ENCODE data around the gene KCNQ4. TPM values are rescaled to one million over a fixed set of nuclear protein-coding genes. Genes with fewer than 3 reads are reported as not detected.

Gene KCNQ4
- total and polyA plus RNA-seq, 2 of the 8 experiments (the other 6 are each of a cell fraction or from before 2014, with no cell fraction given), result 2.2 to 3.9 TPM

DNA sequence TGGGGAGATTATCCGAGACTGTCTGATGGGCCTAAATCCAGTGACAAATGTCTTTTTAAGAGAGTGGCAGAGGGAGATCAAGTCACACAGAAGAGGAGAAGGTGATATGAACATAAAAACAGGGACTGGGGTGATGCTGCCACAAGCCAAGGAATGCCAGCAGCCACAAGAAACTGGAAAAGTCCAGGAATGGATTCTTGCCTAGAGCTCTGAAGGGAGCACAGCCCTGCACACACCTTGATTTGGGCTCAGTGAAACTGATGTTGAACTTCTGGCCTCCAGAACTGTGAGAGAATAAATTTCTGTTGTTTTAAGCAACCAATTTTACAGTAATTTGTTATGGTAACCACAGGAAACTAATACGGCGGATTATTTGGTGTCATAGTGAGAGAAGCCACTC is 59.1 kb downstream of the KCNQ4 start:
- no peak overlapping the region for H2BK15ac ChIP-seq (ENCODE audit: low read length)
- no peak overlapping the region for H2BK120ac ChIP-seq (replicated peaks; ENCODE audit: low read depth, low read length)
- no peak overlapping the region for H2AFZ ChIP-seq (ENCODE audit: low read length)
- H3K27me3 ChIP-seq (replicated peaks in 1 of 4; ENCODE audit: control insufficient read depth in 3 of 4, extremely low read depth in 1 of 4, insufficient read depth in 3 of 4, low read length in 3 of 4), result no peaks in the 10 kb centered on the region; a peak in 1 of 7 replicates
- 88% methylated on average over 3 of the region's 3 CpGs; no CpG with 5 or more reads in 1 of the 2 experiments for WGBS, 2 experiments (ENCODE audit: extremely low coverage in 1 of 2, insufficient coverage in 1 of 2, insufficient read length in 1 of 2, insufficient replicate concordance in 2 of 2, low coverage in 1 of 2, low lambda C conversion rate in 2 of 2, missing lambda C conversion rate in 1 of 2)
- no peak overlapping the region for H2BK12ac ChIP-seq (ENCODE audit: low read depth, low read length)
- H4K20me1 ChIP-seq (replicated peaks in 1 of 2; ENCODE audit: control insufficient read depth in 1 of 2, insufficient read depth in 2 of 2, low read length in 2 of 2), result no peaks in the 10 kb centered on the region
- no peak overlapping the region for H3K4me2 ChIP-seq (ENCODE audit: insufficient read depth in 1 of 2, low read depth in 2 of 2, low read length in 2 of 2)
- no peak overlapping the region for H3K18ac ChIP-seq (ENCODE audit: extremely low read depth, low read length)
- no peak overlapping the region for H3K14ac ChIP-seq (ENCODE audit: insufficient read length)
- no peak overlapping the region for H3K9ac ChIP-seq (replicated peaks in 1 of 4; ENCODE audit: extremely low read depth in 1 of 4, low read depth in 3 of 4, low read length in 3 of 4)
- H3K56ac ChIP-seq (replicated peaks; ENCODE audit: insufficient read length, low read depth, low read length), result no peak overlapping the region
- H3K4me3 ChIP-seq (ENCODE audit: extremely low read depth in 1 of 4, insufficient read depth in 2 of 4, low read depth in 3 of 4, low read length in 4 of 4), result no peak overlapping the region
- H4K5ac ChIP-seq (ENCODE audit: insufficient read length, low read depth, low read length), result no peak overlapping the region
- peaks cover 0 to 5% (median 0%) of the 10 kb centered on the region in 4 experiments; a peak in 1 of 8 replicates for H3K36me3 ChIP-seq (ENCODE audit: control insufficient read depth in 2 of 4, insufficient read depth in 4 of 4, low read length in 3 of 4)
- no peak for DNase-seq (ENCODE audit: low read depth in 1 of 2, low spot score in 2 of 2)
- H4K91ac ChIP-seq (replicated peaks; ENCODE audit: insufficient read length, low read length), result no peak overlapping the region
- ChIA-PET CTCF (ENCODE audit: partially characterized antibody) (interaction anchor here (1.2 kb wide), 1 partner anchor 22 kb away, joined by 3 read pairs; no protein-coding TSS in a partner anchor), POLR2A (ENCODE audit: partially characterized antibody) (no interaction called here)
- H3K4ac ChIP-seq (replicated peaks; ENCODE audit: insufficient read length, low read depth, low read length), result no peak overlapping the region
- no peak overlapping the region for H4K8ac ChIP-seq (ENCODE audit: extremely low read depth, insufficient read depth, low read length)
- H3K79me2 ChIP-seq (ENCODE audit: control insufficient read depth in 1 of 2, insufficient read depth in 2 of 2, low read length in 2 of 2), result no peaks in the 10 kb centered on the region
- no peak overlapping the region for H3K23ac ChIP-seq (ENCODE audit: insufficient read length)
- H3K27ac ChIP-seq (ENCODE audit: low read depth, low read length), result no peak overlapping the region
- H3K4me1 ChIP-seq (replicated peaks in 1 of 4; ENCODE audit: control insufficient read depth in 3 of 4, insufficient read depth in 4 of 4, low read length in 3 of 4), result no peaks in the 10 kb centered on the region; a peak in 2 of 7 replicates
- no peak for FAIRE-seq
- no peaks in the 10 kb centered on the region for H3K9me3 ChIP-seq (ENCODE audit: insufficient read depth in 2 of 2, low read depth in 1 of 2, low read length in 1 of 2)
- no peaks in the 10 kb centered on the region for H3K79me1 ChIP-seq (ENCODE audit: low read depth, low read length)
- H2BK5ac ChIP-seq (ENCODE audit: low read depth, low read length), result no peak overlapping the region
- no peak overlapping the region for H2AK5ac ChIP-seq (ENCODE audit: low read depth, low read length)
- H3K23me2 ChIP-seq (ENCODE audit: low read depth, low read length), result no peaks in the 10 kb centered on the region
- H2BK20ac ChIP-seq (ENCODE audit: low read length), result no peak overlapping the region
- no peak for TF ChIP-seq RAD21 (IDR thresholded peaks at IDR 0.05 in 1 of 2, conservative IDR thresholded peaks at IDR 0.05 in 1 of 2; ENCODE audit: low read depth in 2 of 2, low read length in 2 of 2)
- TF ChIP-seq KDM4A (IDR thresholded peaks at IDR 0.05; ENCODE audit: low read depth, low read length, severe bottlenecking), result no peak
- TF ChIP-seq, protein P1, sequence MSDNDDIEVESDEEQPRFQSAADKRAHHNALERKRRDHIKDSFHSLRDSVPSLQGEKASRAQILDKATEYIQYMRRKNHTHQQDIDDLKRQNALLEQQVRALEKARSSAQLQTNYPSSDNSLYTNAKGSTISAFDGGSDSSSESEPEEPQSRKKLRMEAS (IDR thresholded peaks at IDR 0.05), result no peak
- TF ChIP-seq BCL11A (IDR thresholded peaks at IDR 0.05; ENCODE audit: low read depth in 2 of 2, low read length in 2 of 2), result no peak
